HuH-7.5 (cell line): ENCODE results near the gene IFITM1.
"Not testable (repeated sequence)": the region's sequence is repeated elsewhere in the genome, so short reads cannot be mapped to it uniquely, and the experiment has no call there.

Source experiments
- DNase-seq: peaks from one replicate; pipeline ENCODE4 v3.0.0; 2011; ENCODE audit warnings: low spot score

The IFITM1 gene

DNA sequence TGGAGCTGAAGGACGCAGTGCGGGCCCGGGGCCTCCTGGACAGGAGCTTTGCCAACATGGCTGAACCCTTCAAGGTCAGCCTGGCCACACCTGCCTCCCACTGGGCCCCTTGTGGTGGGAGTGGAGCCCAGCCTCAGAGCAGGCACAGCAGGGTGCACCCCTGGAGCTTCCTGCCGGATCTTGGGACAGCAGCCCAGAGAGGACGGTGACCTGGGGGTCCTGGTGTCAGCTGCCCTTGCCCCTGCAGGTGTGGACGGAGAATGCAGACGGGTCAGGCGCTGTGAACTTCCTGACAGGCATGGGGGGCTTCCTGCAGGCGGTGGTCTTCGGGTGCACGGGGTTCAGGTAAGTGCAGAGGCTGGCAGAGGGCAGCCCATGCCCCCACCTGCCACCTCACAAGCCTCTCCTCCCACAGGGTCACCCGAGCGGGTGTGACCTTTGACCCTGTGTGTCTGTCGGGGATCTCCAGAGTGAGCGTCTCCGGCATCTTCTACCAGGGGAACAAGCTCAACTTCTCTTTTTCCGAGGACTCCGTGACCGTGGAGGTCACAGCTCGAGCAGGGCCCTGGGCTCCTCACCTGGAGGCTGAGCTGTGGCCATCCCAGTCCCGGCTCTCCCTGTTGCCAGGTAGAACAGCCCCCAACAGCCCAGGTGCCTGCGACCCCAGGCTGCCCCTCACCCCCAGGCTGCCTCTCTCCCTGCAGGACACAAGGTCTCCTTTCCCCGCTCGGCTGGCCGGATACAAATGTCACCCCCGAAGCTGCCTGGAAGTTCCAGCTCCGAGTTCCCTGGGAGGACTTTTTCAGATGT lies 19.8 kb upstream of the IFITM1 start:
- DNase-seq, result no peak

DNA sequence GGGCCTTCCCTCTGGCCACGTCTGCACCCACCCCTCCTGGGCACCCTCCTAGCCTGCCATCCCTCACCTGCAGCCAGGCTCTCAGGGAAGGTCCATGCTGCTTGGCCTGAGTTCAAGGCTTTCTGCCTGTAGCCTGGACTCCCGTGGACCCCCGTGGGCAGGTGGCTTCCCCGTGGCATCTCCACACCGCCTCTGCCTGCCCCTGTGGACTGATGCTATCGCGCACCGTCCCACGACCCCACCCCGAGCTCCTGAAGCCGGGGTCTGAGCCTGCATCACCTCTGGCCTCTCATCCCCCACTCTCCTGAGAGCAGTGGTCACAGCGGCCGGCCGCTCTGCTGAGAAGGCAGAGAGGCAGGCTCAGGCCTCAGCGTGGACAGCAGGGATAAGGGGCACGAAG lies 19.1 kb upstream of the IFITM1 start:
- no peak for DNase-seq

DNA sequence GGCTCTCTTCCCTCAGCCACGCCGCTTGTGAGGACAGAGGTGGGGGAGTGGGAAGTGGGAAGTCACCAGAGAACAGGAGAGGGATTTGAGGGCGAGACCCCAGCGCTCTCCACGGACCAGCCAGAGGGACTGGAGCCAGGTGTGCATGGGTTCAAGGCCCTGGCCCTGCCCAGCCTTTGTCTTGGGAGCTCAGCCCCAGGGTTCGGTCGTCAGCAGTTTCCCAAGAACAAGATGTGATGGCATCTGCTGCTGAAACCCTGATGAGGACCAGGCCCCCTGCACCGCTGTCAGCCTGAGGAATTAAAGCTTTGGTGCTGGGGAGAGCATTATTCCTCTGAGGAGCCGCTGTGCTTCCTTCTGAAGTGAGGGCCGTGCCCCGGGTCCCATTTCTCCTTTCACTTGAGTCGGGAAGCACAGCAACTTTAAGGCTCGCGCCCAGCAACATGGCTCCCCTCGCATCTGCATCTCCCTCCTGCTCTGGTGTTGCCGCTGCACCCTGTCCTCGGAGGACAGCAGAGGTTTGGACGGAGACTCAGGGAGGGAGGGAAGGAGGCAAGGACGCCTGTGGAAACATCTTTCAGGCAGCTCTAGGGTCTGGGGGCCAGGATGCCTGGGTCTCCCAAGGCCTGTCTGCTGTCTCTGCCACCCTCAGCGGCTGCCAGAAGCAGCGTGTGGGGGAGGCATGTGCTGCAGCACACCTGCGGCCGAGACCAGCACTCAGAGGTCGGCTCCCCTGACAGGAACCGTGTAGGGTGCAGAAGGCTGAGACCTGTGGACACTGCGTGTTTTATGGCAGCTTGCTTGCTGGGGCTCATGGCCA lies 18.3 kb upstream of the IFITM1 start:
- no peak for DNase-seq

DNA sequence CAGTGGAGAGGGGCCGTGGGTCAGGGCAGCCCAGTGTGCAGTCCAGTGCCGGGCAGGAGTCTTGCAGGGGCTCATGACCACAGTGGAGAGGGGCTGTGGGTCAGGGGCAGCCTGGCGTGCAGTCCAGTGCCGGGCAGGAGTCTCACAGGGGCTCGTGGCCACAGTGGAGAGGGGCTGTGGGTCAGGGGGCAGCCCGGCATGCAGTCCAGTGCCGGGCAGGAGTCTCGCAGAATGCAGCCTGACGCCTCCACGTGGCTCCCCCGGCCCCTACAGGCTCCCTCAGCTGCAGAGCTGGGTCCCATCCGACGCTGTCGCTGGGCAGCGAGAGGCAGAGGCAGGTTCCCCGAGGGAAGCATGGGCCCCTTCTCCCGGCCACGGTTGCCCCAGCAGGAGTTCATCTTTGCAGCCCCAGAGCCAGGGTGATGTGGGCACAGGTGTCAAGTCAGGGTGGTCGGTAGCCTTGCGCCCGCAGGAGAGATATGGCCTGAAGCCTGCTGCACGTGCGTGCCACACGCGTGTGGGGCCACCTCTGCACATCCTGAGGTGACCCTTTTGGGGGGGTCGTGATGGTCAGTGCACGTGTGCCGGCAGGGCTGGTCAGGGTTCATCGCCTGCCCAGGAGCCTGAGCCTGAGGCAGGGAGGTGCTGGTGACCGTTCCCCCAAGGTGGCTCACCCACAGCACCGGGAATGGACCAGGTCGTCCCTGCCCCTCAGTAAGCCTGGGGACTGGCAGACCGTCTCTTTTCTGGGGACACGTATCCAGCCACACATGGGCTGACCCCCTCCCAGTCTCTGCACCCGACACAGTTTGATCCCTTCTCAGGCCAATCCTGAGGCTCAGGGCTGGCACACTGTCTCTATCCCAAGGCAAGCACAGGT lies 17.4 kb upstream of the IFITM1 start:
- no peak for DNase-seq

DNA sequence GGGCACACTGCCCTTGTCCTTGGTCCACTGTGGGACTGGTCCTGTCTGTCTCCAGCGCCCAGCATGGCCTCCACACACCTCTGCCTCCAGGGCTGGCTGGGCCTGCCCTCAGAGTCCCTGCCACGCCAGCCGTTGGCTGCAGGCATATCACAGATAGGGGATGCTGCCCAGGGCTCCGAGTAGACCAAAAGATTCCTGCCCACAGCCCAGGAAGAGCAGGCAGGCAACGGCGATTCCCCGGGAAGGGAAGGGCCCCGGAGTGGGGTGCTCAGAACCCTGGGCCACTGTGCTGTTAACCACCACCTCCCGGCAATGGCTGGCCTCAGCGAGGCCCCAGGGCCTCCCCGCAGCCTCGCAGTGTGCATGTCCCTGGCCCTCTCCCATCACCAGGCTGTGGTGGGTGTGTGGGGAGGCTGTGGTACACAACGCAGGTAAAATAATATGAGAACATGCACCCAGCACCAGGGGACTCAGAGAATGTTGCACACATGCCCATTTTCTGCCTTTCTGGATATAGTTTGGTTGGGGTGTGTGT lies 16.7 kb upstream of the IFITM1 start:
- no peak for DNase-seq

DNA sequence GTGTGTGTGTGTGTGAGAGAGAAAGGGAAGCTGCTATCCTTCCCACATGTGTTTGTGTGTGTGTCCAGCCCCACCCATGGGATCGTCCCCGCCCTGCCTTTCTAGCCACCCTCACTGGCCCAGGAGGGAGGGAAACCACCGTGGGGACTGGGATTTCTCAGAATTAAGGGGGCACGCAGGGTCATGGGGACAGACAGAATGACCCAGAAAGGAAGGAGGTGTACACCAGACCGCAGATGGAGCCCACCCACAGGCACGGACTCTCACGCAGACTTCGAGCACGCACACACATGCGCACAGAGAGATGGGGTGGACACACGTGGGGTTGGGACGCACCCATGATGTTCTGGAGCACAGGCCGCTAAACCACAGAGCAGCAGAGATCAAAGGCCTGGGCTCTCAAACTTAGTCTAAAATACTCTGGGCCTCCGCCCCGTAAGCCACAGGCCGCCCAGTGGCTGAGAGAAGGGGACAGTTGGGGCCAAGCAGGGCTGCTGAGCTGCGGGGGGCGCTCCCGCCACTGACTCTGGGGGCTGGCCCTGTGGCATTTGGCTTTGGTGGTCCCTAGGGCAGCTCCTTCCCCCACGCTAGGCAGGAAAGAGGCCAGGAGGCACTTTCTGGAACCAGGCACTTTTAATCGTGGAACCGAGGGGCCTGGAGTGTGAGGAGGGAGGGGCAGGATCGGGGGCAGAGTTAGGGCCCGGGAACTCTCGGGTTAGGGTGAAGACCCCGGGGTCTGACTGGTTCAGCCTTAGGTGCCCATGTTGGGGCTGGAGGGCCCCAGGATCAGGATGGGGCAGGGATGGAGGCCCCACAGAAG lies 16.0 kb upstream of the IFITM1 start:
- DNase-seq, result no peak

DNA sequence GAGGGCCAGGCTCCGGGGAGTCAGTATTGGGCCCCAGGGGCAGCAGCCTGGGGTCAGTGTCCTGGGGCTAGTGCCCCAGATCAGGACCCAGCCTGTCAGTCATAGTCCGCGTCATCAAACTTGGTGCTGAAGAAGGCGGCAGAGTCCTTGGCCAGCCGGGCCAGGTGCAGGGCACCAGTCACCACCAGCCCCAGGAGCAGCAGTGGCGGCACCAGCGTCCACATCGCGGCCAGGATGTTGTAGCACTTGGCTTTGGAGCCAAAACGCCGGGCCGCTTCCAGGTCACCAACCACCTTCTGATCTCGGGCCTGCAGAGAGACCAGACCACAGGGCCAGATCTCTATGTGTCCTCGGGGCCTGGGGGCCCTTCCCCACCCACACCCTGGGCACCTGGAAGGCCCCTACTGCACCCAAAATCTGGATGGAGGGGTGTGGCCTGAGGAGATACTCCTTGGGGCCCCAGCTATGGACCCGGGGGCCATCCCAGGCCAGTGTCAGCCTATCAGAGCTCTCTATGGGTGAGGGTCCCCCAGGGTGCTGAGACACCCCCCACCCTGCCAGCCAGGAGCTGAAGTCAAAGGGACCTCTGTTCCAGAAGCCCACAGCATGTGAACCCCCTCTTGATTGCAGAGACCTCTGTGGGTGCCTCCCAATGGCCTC lies 15.3 kb upstream of the IFITM1 start:
- DNase-seq, result no peak

DNA sequence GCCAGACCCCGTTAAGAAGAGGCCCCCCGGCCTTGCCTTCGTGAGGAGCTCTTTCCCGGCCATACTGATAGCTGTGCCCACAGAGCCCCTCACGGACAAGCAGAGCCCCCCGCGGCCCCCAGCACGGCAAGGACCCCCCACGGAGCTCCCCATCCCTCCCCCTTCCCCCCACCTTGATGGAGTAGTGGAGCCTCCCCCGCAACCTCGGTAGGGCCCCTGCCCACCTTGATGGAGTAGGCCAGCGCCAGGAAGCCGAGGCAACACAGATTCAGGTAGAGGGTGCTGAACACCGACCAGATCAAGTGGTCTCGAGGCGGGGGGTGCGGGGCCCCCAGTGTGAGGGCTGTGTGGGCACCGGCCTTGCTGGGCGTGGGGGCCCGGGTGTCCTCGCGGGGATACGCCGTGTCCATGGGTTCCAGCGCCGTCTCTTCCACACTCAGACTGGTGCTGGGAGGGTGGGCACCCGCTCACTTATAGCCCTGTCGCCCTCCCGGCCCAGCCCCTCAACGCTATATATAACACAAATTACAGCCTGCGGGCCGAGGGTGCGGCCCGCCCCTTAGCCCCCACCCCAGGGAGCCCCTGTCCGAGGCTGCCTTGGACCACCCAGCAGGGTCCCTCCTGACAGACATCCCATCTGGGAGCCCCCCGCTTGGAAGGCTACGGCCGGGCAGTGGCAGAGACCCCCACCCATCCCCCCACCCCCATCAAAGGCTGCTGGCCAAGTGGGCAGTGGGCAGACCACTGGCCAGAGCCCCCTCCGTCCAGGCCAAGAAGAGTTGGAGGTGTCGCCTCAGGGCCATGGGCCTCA lies 14.6 kb upstream of the IFITM1 start, which contains the start of gene IFITM5:
Gene IFITM5 (minus strand): TSS at position 446 of the 811 bp plus-strand sequence. CDS start 36 bp downstream, at position 410.
- no peak for DNase-seq

DNA sequence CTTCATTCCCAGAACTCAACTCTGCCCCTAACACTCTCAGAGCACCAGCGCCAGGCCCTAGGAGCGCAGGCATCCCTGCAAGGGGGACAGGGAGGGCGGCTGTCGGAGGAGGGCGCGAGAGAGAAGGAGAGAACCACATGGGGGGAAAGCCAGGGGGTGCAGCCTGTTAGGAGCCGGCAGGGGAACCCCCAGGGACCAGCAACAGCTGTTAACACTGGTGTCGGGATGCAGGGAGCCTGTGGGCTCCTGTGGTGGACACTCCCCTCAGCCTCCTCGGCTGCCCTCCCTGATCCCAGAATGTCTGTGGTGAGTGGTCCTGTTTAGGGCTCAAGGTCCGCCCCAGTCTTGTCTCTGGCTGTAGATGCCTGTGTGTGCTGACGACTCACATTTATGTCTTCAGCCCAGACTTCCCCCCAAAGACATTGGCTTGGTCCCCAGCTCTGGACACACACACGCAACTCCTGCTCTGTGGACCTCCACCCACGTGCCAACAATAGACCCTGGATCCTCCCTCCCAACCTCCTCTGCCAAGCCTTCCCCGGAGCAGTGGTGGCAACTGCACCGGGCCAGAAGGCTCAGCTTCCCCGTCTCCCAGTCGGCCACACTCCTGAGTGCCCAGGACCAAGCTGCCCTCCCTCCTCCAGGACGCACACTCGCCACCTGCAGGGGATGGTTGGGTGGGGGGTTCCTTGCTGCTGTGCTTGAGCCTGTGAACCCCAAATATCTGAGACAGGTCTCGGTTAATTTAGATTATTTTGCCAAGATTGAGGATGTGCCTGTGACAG lies 13.7 kb upstream of the IFITM1 start:
- no peak for DNase-seq

DNA sequence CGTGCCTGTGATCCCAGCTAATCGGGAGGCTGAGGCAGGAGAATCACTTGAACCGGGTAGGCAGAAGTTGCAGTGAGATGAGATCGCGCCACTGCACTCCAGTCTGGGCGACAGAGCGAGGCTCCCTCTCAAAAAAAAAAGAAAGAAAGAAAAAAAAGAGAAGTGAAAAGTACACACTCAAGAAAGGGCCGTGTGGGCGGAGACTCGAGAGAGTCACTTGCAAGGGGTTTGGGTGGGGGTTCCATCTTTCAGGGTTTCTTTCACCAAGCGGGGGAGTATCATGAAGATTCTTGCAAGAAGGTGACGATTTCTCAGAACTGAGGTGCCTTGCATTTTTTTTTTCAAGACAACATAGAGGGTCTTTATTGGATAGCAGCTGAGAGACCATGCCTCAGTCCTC lies 10.5 kb upstream of the IFITM1 start:
- DNase-seq, result no peak

DNA sequence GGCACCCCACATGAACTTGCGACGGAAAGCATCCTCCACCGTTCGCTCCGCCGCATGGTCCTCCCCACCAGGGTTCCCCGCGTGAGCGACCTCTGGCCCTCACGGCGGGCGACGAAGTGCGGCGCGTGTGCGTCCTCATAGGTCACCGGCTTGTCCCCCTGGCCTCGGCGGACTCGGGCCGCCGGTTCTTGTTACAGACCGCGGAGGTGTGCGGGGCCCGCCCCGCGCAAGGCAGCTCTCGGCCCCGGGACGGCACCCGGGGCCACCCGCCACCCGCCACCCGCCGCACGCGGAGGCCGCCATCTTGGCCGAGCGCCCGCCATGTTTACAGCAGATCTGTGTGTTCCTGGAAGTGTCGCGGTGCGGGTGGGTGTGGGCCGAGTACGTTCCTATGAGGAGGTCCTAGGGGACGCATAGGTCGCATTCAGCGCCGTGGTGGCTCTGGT lies 9.8 kb upstream of the IFITM1 start:
- DNase-seq, result no peak

DNA sequence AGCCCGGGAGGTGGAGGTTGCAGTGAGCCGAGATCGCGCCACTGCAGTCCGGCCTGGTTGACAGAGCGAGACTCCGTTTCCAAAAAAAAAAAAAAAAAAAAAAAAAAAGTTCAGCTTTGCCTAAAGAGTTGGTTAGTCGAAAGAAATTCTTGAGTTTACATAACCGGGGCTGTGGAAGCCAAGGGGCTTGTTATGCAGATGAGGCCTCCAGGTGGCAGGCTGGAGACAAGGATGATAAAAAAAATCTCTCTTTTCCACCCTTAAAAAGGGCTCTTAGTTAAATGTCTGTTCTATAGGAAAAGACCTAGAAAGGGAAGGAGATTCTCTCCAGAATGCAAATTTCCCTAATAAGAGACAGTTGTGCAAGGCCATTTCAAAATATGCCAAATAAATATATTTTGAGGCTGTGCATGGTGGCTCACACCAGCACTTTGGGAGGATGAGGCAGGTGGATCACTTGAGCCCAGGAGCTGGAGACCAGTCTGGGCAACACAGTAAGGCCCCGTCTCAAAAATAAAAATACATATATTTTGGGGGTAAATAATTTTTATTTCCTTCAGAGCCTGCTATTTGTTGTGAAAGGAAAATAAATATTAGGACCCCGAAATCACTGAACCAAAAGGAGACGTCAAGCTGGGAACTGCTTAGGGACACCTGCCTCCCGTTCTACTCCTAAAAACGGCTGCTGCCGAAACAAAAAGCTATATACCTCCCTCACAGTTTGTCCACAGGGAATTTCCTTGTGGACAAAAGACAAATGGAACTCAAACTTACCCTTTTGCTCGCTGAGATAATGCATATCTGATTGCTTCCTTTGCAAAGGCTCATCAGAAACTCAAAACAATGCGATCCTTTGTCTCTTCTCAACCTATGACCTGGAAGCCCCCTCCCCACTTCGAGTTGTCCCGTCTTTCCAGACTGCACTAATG lies 8.7 kb upstream of the IFITM1 start:
- DNase-seq, result peak; percentile 94

DNA sequence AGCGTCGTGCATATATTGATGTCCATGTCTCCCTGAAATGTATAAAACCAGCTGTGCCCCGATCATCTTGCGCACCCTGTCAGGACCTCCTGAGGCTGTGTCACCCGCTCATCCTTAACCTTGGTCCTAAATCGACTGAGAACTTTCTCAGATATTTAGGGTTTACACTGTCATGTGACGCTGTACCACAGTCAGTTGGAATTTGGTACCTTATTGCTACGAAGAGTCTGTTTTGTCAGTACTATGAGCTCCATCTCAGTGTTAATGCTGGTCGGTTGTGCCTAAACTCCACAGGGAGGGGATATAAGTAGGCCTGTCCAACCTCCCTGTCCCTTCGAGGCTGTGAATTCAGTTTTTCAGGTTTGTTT lies 8.0 kb upstream of the IFITM1 start:
- no peak for DNase-seq

DNA sequence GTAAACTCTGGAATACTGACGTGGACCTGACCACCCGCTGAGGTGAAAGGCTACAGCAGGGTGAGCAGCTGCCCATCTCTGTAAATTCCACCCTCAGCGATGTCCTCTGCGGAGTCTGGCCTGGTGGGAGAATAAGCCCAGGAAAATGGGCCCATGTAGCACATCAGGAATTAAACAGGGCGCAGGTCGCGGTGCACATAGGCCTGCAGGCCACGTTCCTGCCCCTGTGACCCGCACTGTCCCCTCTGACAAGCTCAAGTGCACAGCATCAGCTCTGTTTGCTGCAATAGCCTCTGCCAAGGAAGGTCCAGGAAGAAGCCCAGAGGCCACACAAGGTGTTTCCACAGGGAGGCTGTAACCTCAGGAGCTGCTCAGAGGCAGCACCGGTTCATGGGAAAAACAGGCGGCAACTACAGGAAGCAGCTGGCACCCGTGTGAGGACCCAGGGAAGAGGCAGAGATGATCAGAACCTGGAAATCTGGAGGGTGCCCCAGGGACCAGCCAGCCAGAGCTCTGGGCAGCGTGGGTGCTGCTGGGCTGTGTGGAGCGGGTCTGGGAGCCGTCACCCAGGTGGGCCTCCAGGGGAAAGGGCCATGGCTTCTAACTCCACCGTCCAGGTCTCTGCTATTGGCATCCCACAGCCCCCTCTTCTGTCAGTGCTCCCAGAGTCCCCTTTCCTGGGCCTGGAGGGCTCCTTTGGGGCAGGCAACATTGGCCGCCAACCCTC lies 7.0 kb upstream of the IFITM1 start:
- no peak for DNase-seq

DNA sequence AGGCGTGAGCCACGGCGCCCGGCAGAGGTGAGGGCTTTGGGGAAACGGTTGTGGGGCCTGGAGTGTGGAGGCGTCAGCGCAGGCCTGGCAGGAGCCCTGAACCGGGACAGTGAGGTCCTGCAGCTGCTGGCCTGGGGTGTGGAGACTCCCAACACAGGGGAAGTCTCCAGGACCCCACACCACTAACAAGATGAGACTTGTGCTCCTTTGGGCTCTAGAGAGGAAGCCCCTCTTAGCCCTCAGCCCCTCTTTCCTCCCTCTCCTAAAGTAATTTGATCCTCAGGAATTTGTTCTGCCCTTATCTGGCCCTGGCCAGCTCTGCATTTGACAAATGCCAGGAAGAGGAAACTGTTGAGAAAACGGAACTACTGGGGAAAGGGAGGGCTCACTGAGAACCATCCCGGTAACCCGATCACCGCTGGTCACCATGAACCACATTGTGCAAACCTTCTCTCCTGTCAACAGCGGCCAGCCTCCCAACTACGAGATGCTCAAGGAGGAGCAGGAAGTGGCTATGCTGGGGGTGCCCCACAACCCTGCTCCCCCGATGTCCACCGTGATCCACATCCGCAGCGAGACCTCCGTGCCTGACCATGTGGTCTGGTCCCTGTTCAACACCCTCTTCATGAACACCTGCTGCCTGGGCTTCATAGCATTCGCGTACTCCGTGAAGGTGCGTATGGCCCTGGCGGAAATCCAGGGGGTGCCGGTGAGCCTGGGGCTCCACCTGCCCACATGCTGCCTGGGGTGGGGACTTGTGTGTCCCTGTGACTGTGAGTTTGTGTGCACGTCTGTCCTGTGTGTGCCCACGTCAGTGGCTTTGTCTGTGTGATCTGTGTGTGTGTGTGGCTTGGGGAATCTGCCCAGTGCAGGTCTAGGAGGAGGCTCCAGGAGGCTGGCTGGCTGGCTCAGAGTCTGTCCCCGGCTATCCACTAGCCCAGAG lies 5.8 kb upstream of the IFITM1 start, which contains the start of gene IFITM2:
Gene IFITM2 (plus strand): TSS at position 51 of the 943 bp plus-strand sequence. CDS start 377 bp downstream, at position 428.
- DNase-seq, result not testable (repeated sequence)
